Karpas-422 (cell line): ENCODE data around the gene PAQR9. TPM values are rescaled to one million over a fixed set of nuclear protein-coding genes. Genes with fewer than 3 reads are reported as not detected.
A peak's percentile ranks its signal among the peaks of the same experiment; 100 is the strongest.

Source experiments
- DNase-seq: peaks from one replicate; pipeline ENCODE4 v3.0.0-alpha.2; 2015
- H2AFZ ChIP-seq: fragments of 200-600 bp; sonication (generic); 2 replicates; pipeline ENCODE4 v1.6.1; 2014; ENCODE audit warnings: antibody characterized with exemption, low read length, mixed read lengths
- H3K27ac ChIP-seq: fragments of 200-600 bp; sonication (generic); 2 replicates; pipeline ENCODE4 v1.5.1; 2014; ENCODE audit warnings: mild to moderate bottlenecking, low read length, moderate library complexity
- H3K27me3 ChIP-seq: fragments of 200-600 bp; sonication (generic); 2 replicates; pipeline ENCODE4 v1.6.1; 2014; ENCODE audit warnings: low read length, mixed read lengths
- H3K36me3 ChIP-seq: fragments of 200-600 bp; sonication (generic); 2 replicates; pipeline ENCODE4 v1.6.1; 2014; ENCODE audit warnings: low read length, mixed read lengths; ENCODE audit not compliant: insufficient read depth
- H3K4me1 ChIP-seq: fragments of 200-600 bp; sonication (generic); 2 replicates; pipeline ENCODE4 v1.6.1; 2014; ENCODE audit warnings: mild to moderate bottlenecking, low read length, mixed read lengths
- H3K4me2 ChIP-seq: fragments of 200-600 bp; sonication (generic); 2 replicates; pipeline ENCODE4 v1.6.1; 2014; ENCODE audit warnings: low read length, low read depth, mild to moderate bottlenecking; ENCODE audit not compliant: poor library complexity, severe bottlenecking
- H3K4me3 ChIP-seq: fragments of 200-600 bp; sonication (generic); 2 replicates; pipeline ENCODE4 v1.5.1; 2014; ENCODE audit warnings: mild to moderate bottlenecking, antibody characterized with exemption, low read length, mixed read lengths
- H3K79me2 ChIP-seq: fragments of 200-600 bp; sonication (generic); 2 replicates; pipeline ENCODE4 v1.6.1; 2014; ENCODE audit warnings: mild to moderate bottlenecking, low read length, mixed read lengths
- H3K9ac ChIP-seq: fragments of 200-600 bp; sonication (generic); 2 replicates; pipeline ENCODE4 v1.6.0; 2014; ENCODE audit warnings: low read length
- H3K9me2 ChIP-seq: fragments of 200-600 bp; sonication (generic), shearing (Covaris generic); replicated peaks from 2 replicates; pipeline ENCODE4 v1.6.0; 2014; ENCODE audit warnings: mild to moderate bottlenecking, low read length, moderate library complexity; ENCODE audit not compliant: insufficient read depth
- H3K9me3 ChIP-seq: fragments of 300-700, 200-600 bp; sonication (generic); 2 replicates; pipeline ENCODE4 v1.6.1; 2014; ENCODE audit warnings: low read length, mixed read lengths
- H4K20me1 ChIP-seq: fragments of 200-600 bp; sonication (generic); 2 replicates; pipeline ENCODE4 v1.6.1; 2014; ENCODE audit warnings: mild to moderate bottlenecking, antibody characterized with exemption, low read length, low read depth; ENCODE audit not compliant: insufficient read depth
- total RNA-seq: library from RNA; depleted of rRNA; stranded (reverse); fragments of >200 nt; shearing (Covaris generic); gene quantifications from 2 replicates; pipeline ENCODE4 v1.2.3, GENCODE V29; 2014; ENCODE audit warnings: low replicate concordance; rRNA removed

Gene PAQR9, protein sequence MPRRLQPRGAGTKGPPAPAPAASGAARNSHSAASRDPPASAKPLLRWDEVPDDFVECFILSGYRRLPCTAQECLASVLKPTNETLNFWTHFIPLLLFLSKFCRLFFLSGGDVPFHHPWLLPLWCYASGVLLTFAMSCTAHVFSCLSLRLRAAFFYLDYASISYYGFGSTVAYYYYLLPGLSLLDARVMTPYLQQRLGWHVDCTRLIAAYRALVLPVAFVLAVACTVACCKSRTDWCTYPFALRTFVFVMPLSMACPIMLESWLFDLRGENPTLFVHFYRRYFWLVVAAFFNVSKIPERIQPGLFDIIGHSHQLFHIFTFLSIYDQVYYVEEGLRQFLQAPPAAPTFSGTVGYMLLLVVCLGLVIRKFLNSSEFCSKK
- total RNA-seq: not detected in 2 replicates

DNA sequence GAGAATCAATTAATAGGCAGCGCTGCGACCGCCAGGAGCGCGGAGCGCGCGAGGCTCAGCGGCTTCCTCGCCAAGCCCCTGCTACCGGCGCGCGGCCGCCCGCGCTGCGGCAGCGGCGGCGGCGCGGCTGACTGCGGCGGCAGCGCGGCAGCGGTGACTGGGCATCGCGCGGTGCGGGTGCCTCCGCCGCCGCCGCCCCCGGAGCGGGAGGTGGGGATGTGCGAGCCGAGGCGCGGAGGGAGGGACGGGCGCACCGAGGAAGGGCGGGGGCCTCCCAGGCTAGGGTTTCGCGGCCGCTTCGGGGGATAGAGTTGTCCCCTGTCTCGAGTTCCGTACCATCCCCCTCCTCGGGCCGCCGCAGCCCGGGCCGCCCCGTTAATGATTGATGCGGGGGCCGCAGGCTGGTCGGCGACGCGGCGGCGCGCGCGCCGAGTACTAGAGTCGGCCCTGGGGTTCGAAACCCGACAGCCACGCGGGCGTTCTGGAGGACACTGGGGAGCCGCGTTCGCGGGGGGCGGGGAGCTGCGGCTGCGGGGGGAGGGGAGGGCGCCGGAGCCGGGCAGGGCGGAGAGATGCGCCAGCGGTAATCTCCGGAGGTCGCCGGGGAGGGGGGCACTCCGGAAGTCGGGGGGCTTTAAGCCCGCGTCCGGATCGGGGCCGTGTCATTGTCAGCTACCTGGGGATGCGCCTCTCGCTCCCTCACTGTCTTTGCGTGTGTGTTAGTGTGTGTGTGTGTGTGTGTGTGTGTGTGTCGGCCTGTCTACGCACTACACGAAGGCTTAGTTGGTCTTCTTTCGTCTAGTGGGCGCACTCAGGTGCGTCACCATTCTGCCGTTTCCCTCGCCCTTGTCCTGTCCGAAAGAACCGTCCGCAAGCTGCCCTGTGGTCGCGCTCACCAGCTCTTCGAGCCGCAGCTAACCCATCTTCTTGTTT, at the start of gene PAQR9:
PAQR9 (minus strand) TSS at position 159 of the 933 bp plus-strand sequence. CDS start 338 bp downstream, outside the sequence.
- no peak within 1 kb of the TSS for H3K4me3 ChIP-seq
- H2AFZ ChIP-seq: no peak within 1 kb of the TSS
- no peaks in the 10 kb centered on the region for H3K4me1 ChIP-seq
- H3K79me2 ChIP-seq: no peaks in the 10 kb centered on the region
- no peaks in the 10 kb centered on the region for H4K20me1 ChIP-seq
- no peaks in the 10 kb centered on the region for H3K36me3 ChIP-seq
- H3K4me2 ChIP-seq: no peak within 1 kb of the TSS
- H3K9me2 ChIP-seq: no peaks in the 10 kb centered on the region
- no peak within 1 kb of the TSS for H3K27ac ChIP-seq
- no peaks in the 10 kb centered on the region for H3K27me3 ChIP-seq
- no peak for DNase-seq
- no peaks in the 10 kb centered on the region for H3K9me3 ChIP-seq
- no peak within 1 kb of the TSS for H3K9ac ChIP-seq

DNA sequence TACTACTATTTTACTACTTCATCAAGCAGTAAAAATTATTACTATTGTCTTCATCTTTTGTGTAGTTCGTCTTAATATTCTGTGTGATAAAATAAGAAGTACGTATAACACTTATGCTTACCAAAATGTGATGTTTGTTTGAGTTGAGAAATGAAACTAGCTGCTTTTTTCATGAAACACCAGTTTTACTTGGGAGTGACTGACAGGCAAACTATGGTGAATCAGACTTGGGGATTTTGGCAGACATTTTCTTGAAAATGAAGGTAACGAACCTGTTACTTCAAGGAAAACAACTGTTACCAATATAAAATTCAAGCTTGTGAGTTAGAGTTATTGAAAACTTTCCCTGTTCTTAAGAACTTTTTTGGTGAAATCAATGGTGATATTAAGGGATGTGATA, 48.2 kb upstream of the PAQR9 start:
- H3K27ac ChIP-seq: no peak overlapping the region
- H3K27me3 ChIP-seq: no peaks in the 10 kb centered on the region
- no peaks in the 10 kb centered on the region for H3K9me2 ChIP-seq
- no peak overlapping the region for H3K4me3 ChIP-seq
- no peak overlapping the region for H3K9ac ChIP-seq
- H3K4me2 ChIP-seq: no peak overlapping the region
- H4K20me1 ChIP-seq: peaks cover 16% of the 10 kb centered on the region
- peaks cover 37% of the 10 kb centered on the region for H3K4me1 ChIP-seq
- no peak for DNase-seq
- no peaks in the 10 kb centered on the region for H3K9me3 ChIP-seq
- peaks cover 99% of the 10 kb centered on the region for H3K79me2 ChIP-seq
- peaks cover 52% of the 10 kb centered on the region for H3K36me3 ChIP-seq
- no peak overlapping the region for H2AFZ ChIP-seq

DNA sequence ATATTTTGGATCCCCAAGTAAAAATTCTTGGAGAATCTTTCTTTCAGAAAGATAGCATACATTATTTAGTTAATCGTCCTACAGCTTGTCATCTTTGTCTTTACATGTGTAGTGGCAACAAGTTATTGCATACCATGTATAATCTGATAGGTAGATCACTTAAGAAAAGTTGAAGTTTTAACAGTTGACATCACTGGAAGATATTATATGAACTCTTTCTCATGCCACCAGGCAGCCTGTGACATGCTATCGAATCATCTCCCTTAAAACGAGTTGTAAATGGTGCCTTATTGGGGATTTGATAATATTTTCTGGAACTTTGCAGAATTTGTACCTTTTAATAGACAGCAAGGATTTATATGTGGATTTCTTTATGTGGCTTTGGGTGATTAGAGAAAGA, 46.5 kb upstream of the PAQR9 start:
- H3K4me2 ChIP-seq: peak overlapping the region; percentile 16
- no peak overlapping the region for H2AFZ ChIP-seq
- H3K36me3 ChIP-seq: peaks cover 39% of the 10 kb centered on the region
- H4K20me1 ChIP-seq: peaks cover 33% of the 10 kb centered on the region
- H3K9ac ChIP-seq: 0 out of 2 replicates have a peak overlapping the region, but pooled peaks have one; percentile 17
- H3K27ac ChIP-seq: peak overlapping the region; percentile 12
- peaks cover 54% of the 10 kb centered on the region for H3K4me1 ChIP-seq
- no peaks in the 10 kb centered on the region for H3K9me3 ChIP-seq
- DNase-seq: no peak
- no peaks in the 10 kb centered on the region for H3K27me3 ChIP-seq
- H3K79me2 ChIP-seq: peaks cover 100% of the 10 kb centered on the region
- H3K9me2 ChIP-seq: no peaks in the 10 kb centered on the region
- H3K4me3 ChIP-seq: no peak overlapping the region

DNA sequence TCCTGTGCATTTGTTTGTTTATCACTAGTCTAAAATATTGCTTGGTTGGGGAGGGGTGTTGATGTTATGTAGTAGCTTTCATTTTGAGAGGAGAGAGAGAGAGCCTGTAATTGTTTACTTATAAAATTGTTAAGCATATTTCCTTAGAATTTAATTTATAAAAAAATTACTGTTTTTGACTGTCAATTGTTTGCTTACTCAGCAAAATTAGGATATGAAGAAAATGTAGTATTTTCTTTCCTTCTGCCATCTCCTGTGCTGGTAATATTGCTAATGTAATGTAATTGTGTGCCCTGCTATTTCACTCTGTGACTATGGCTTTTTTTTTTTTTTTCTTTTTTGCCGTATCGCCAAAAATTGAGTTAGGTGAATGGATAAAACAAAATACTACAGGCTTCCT, 41.3 kb upstream of the PAQR9 start:
- H2AFZ ChIP-seq: no peak overlapping the region
- no peak overlapping the region for H3K4me3 ChIP-seq
- no peaks in the 10 kb centered on the region for H3K27me3 ChIP-seq
- H3K9me3 ChIP-seq: no peaks in the 10 kb centered on the region
- peaks cover 57% of the 10 kb centered on the region for H3K4me1 ChIP-seq
- 0 out of 2 replicates have a peak overlapping the region, but pooled peaks have one; percentile 8 for H3K27ac ChIP-seq
- no peak for DNase-seq
- peaks cover 37% of the 10 kb centered on the region for H4K20me1 ChIP-seq
- H3K4me2 ChIP-seq: peak overlapping the region; percentile 10
- H3K9ac ChIP-seq: no peak overlapping the region
- no peaks in the 10 kb centered on the region for H3K9me2 ChIP-seq
- H3K36me3 ChIP-seq: 0 out of 2 replicates have a peak, but pooled peaks cover 3% of the 10 kb centered on the region
- H3K79me2 ChIP-seq: peaks cover 91% of the 10 kb centered on the region

DNA sequence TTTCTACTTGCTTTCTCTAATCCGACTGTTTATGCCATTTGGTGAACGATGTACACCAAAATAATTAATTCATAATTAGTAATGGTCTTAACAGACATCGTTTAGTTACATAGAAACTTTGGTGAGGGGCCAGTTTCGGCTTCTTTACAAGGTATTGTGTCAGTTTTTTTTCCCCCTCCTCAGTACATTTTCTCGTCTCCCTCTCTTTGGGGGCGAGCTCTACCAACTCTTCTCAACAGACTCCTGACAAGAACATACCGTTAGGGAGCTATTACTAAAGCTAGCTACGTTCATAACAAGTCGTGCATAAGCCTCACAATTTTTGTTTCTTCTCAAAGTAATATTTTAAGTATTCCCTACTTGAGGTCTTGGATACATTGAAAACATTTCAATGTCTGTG, 39.3 kb upstream of the PAQR9 start:
- Histone ChIP-seq H3K27ac (peak overlapping the region; percentile 80), H3K9me3 (no peaks in the 10 kb centered on the region), H3K4me2 (peak overlapping the region; percentile 93), H3K4me3 (peak overlapping the region; percentile 99), H3K9me2 (no peaks in the 10 kb centered on the region), H3K4me1 (peaks cover 51% of the 10 kb centered on the region), H3K9ac (peak overlapping the region; percentile 94), H3K27me3 (no peaks in the 10 kb centered on the region), H3K79me2 (peaks cover 70% of the 10 kb centered on the region), H3K36me3 (0 out of 2 replicates have a peak, but pooled peaks cover 3% of the 10 kb centered on the region), H2AFZ (no peak overlapping the region), H4K20me1 (peaks cover 29% of the 10 kb centered on the region)
- DNase-seq: peak; percentile 60

DNA sequence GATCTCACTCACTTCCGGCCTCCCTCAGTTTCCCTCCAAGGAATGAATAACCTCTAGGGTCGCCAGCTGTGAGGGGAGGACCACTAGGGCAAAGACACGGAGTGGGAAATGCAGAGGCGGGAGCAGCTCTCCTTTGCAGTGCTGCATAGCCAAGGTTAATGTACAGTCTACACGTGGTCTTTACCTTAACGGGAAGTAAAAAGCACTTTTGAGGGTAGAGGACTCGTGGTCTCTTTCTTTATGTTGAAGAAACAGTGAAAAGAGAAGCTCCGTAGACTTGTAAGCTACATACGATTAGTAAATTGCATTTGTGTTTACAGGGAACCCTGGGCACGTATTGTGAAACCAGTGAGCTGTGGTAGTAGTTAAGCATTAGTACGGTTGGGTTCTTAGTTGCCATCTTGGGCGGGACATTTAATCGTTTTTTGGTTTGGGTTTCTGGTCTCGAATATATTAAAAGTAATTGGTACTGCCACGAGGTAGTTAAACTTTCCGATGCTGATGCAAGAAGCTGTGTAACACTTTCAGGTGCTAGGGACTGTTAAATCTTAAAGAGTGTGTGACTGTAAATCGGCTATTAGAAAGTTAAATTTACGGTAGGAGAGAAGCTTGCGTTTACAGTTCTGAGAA, 38.7 kb upstream of the PAQR9 start:
- no peaks in the 10 kb centered on the region for H3K27me3 ChIP-seq
- H2AFZ ChIP-seq: peak overlapping the region; percentile 44; the same call in 1 of the 2 replicates
- H3K9me3 ChIP-seq: no peaks in the 10 kb centered on the region
- H3K4me1 ChIP-seq: peaks cover 50% of the 10 kb centered on the region
- H3K27ac ChIP-seq: peak overlapping the region; percentile 80
- peak; percentile 77 for DNase-seq
- peaks cover 26% of the 10 kb centered on the region for H4K20me1 ChIP-seq
- peak overlapping the region; percentile 99 for H3K4me3 ChIP-seq
- peaks cover 65% of the 10 kb centered on the region for H3K79me2 ChIP-seq
- 0 out of 2 replicates have a peak, but pooled peaks cover 3% of the 10 kb centered on the region for H3K36me3 ChIP-seq
- H3K9me2 ChIP-seq: no peaks in the 10 kb centered on the region
- peak overlapping the region; percentile 94 for H3K9ac ChIP-seq
- H3K4me2 ChIP-seq: peak overlapping the region; percentile 93

DNA sequence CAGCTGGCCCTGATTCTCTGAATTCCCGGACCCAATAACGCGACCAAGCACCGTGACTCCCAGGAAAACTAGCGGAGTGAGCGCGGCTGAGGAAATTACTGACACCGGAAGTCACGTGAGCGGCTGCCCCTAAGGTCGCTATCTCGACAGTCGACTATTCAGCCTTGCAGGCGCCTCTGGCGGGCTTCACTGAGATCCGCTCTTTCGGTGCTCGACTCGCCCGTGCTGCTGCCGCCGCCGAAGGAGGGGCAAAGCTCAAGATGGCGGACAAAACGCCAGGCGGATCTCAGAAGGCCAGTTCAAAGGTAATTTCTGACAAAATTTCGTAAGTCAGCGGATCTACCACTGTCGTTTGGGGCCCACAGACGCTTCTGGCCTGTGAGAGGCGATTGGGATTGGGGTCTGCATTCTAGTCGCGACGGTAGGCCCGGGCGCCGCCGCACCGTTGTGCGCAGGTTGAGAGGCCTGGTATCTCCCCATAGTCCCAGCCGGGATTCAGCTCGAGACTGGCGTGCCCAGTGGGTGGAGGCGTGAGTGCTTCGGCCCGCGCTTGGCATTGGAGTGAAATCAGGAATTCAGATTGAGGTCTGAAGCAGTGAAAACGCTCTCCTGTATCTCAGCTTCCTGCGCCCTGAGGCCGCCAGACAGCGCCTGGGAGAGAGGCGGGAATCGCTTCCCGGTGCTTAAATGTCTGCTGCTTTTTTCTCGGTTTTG, 38.1 kb upstream of the PAQR9 start, which contains the start of gene U2SURP:
U2SURP (plus strand) TSS at position 202 of the 714 bp plus-strand sequence; CDS start at position 261, 59 bp downstream.
- peaks cover 43% of the 10 kb centered on the region for H3K4me1 ChIP-seq
- peak within 1 kb of the TSS; percentile 94 for H3K9ac ChIP-seq
- H3K9me3 ChIP-seq: no peaks in the 10 kb centered on the region
- H3K4me3 ChIP-seq: peak within 1 kb of the TSS; percentile 99
- H3K9me2 ChIP-seq: no peaks in the 10 kb centered on the region
- H3K27ac ChIP-seq: peak within 1 kb of the TSS; percentile 80
- peaks cover 58% of the 10 kb centered on the region for H3K79me2 ChIP-seq
- H3K27me3 ChIP-seq: no peaks in the 10 kb centered on the region
- peaks cover 19% of the 10 kb centered on the region for H4K20me1 ChIP-seq
- 0 out of 2 replicates have a peak, but pooled peaks cover 3% of the 10 kb centered on the region for H3K36me3 ChIP-seq
- peak within 1 kb of the TSS; percentile 88 for H2AFZ ChIP-seq
- DNase-seq: peak; percentile 98
- H3K4me2 ChIP-seq: peak within 1 kb of the TSS; percentile 93
